SW 1271 (cell line): ENCODE results near the gene COPA.
"Not testable (repeated sequence)": the region's sequence is repeated elsewhere in the genome, so short reads cannot be mapped to it uniquely, and the experiment has no call there.

Experiments
- DNase-seq, 2 experiments: peaks; one replicate each; lab custom pipeline; 2025; lab: John Stamatoyannopoulos, UW

The COPA gene

DNA sequence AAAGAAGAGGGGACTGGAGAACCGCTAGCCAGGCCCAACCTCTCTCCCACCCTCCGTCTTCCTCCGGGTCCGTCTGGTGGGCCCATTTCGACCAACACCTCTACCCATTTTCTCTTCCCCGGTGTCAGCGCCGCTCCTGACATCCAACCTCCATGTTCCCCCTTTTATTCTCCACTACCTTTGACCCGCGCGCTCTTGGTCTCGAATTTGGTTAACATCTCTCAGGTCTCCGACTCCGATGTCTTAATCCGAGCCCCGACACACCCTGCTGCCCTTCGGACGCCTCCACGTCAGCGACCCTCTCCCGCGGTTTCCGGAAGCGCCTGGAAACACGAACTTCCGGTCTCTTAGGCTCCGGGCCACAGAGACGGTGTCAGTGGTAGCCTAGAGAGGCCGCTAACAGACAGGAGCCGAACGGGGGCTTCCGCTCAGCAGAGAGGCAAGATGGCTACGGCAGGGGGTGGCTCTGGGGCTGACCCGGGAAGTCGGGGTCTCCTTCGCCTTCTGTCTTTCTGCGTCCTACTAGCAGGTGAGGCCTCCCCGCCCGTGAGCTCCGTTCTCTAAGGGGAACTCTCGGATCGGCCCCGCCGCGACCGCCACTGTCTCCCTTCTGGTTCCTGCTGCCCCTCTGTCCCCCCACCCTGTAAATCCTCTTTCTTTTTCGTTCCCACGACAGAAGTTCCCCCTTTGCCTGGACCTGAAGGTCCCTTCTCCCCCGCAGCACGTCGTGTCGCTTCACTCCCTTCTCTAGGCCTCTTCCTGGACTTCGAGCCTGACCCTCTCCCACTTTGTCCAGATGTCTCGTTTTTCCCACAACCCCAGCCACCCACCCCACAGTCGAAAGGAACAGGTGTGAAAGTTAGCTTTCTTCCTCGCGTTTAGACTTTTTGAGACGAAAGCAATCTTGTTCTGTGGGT lies at the start of gene COPA, which contains the start of gene NCSTN:
COPA (minus strand) TSS at position 298 of the 917 bp plus-strand sequence; CDS start at position 218, 80 bp downstream.
NCSTN (plus strand) TSS at position 431 of the 917 bp plus-strand sequence; CDS start at position 445, 14 bp downstream.
- peak; percentile 72 to 82 for DNase-seq

DNA sequence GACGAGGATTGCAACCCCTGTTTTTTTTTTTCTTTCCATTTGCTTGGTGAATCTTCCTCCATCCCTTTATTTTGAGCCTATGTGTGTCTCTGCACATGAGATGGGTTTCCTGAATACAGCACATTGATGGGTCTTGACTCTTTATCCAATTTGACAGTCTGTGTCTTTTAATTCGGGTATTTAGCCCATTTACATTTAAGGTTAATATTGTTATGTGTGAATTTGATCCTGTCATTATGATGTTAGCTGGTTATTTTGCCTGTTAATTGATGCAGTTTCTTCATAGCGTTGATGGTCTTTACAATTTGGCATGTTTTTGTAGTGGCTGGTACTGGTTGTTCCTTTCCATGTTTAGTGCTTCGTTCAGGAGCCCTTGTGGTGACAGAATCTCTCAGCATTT lies 45.4 kb upstream of the COPA start:
- DNase-seq = not testable (repeated sequence)

DNA sequence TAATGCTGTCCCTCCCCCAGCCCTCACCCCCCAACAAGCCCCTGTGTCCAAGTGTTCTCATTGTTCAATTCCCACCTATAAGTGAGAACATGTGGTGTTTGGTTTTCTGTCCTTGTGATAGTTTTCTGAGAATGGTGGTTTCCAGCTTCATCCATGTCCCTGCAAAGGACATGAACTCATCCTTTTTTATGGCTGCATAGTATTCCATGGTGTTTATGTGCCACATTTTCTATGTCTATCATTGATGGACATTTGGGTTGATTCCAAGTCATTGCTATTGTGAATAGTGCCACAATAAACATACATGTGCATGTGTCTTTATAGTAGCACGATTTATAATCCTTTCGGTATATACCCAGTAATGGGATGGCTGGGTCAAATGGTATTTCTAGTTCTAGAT lies 41.8 kb upstream of the COPA start:
- DNase-seq = not testable (repeated sequence)

DNA sequence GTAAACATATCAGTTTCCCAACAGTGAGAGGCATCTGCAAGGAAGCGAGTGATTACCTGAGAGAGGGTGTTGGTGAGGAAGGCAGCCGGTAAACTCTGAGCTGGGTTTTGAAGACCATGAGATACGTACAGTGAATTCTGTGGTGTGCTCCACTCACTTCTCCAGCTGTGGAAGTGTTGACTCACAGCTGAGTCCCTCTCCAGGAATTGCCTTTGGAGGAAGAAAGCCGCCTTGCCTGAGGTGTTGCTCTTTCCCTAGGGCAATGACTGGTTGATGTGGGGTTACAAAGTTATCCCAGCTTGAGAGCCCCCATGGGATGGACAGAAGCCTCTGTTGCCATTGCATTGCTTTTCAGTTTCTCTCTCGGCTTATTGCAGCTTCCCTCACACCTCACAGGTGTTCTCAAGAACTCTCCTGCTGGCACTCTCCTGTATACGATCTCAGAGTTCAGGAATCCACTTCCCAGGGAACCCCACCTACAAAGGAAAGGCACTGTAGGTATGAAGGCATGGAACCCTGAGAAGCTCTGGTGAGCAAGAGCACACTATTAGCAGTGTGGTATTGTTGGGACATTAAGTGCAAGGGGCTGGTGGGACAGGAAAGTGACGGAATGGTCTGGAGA lies 34.6 kb upstream of the COPA start:
- no peak for DNase-seq

DNA sequence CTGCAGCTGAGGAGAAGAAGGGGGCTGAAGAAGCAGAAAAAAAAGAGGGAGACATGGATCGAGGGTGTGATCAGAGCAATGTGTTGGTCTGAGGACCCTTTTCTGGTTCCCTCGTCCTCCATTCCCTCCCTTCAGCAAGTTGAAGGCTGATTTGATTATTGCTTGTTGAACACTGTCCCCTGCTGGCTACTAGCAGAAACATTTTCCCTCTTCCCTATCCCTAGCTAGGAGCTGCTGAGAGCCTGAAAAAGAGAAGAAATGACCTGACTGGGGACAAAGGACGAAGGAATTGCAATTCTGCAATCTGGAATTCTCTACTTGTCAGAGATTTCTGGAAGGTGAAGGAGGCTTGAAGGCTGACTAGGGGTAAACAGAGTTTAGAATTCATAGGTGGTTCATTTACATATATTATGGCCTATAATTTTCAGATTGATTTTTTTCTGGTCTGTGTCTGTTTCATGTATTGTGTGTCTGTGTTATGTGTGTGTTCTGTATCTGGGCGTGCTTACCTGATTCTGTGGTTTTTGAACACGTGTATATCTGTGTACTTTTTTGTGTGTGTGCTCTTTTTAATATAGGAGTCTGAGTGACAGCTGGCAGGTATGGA lies 33.6 kb upstream of the COPA start:
- DNase-seq = peak in 1 of 2 experiments; percentile 29

DNA sequence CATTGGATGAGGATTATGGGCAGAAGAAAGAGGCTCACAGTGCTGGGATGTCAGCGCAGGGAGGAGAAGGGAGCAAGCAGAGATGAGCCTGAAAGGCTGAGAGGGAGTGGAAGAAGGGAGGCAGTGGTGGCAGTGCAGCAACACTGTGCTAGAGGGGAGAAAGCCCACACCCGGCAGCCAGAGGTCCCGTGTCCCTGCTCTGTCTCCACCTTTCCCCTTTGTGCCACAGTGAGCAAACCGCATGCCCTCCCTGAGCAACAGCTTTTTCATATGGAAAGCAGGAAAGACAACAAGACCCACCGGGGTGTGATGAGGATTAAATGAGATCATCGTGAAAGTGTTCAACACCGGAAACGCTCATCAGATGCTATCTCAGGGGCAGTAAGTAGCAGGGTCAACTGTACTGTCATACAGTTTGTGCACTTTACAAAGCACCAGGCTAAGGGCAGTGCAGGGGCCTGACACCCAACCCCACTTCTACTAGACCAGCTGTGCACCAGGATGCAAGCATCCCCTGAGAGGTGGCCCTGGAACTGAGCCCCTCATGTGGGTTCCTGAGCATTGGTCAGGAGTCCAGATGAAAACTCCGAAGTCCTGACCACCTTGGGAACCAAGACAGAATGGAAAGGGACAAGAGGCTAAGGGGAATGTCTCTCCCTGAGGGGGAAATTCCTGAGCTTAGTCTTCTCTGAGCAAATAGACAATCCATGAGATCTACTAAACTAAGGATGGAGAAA lies 32.9 kb upstream of the COPA start:
- DNase-seq = no peak

DNA sequence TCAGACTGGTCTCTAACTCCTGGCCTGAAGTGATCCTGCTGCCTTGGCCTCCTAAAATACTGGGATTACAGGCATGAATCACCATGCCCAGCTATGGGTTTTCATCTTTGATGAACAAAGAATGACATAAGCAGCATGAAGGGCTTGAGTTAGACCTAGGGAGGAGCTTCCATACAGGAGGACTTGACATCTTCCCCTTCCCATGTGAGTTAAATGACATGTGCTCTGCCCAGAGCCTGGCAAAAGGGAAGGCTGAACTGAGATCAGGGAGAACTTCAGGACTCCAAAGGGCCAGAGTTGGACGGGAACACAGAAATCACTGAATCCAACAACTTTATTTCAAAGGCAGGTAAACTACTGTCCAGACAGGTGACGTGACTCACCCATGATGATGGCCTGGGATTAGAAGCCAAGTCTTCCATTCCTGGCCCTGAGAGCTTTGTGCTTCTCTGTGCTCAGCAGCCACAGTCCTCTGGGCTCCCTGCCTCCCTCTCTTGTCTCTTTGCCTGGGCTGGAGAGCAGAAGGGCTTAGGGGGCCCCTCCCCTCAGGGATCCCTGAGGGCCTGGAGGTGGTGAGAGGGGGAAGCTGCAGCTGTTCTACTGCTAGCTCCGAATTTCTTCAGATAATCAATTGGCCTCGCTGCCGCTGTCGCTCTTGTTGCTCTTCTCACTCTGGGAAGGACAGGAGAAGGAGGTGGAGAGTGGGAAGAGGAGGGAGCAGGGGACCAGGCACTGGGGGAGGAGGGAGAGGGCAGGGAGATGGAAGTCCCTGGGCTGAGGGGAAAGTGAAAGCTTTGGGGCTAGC lies 31.5 kb upstream of the COPA start:
- DNase-seq = no peak

DNA sequence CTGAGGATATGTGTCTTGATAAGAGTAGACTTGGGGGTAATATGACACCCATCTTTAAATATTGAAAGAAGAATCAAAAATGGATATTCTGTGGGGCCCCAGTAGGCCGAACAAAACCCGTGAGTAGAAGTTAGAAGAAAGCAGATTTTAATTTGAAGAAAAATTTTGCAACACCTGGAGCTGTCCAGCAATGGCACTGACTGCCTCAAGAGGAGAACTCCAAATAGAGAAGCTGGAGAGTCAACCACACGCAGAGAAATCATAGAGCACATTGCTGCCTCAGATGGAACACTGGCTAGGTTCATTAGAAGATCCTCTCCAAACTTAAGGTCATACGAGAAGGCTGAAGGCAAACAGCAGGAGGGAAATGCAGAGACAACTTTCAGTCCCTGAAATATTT lies 30.6 kb upstream of the COPA start:
- no peak for DNase-seq

DNA sequence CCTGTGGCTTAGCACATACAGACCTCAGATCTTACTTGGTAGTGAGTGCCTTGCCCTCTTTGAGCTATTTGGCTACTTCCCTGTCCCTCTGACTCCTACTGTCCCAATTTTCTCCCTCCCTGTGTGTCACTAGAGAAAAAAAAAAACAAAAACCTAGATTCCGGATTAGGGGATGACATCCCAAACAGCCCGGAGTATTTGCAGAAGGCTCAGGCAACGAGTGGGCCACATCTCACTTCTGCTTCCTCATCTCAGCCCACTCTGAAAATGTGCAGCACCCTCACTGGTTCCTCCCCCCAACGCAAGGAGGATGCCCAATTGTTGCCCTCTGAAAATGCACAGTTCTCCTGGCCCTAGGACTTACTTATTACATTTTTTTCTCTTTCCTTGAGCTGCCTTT lies 28.7 kb upstream of the COPA start:
- no peak for DNase-seq

DNA sequence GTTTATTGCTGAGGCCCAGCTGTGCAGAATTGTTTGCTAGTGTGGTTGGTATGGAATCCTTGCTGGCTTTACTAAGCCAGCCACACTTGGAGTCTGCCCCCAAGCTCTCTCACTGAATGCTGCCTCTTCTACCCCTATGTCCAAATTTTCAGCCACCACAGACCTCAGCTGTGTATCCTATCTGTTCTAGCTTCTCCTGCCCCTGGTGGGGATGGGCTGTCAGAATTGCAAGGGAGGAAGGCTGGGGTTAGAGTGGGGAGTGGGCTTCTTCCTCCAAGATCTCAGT lies 28.2 kb upstream of the COPA start:
- no peak for DNase-seq

DNA sequence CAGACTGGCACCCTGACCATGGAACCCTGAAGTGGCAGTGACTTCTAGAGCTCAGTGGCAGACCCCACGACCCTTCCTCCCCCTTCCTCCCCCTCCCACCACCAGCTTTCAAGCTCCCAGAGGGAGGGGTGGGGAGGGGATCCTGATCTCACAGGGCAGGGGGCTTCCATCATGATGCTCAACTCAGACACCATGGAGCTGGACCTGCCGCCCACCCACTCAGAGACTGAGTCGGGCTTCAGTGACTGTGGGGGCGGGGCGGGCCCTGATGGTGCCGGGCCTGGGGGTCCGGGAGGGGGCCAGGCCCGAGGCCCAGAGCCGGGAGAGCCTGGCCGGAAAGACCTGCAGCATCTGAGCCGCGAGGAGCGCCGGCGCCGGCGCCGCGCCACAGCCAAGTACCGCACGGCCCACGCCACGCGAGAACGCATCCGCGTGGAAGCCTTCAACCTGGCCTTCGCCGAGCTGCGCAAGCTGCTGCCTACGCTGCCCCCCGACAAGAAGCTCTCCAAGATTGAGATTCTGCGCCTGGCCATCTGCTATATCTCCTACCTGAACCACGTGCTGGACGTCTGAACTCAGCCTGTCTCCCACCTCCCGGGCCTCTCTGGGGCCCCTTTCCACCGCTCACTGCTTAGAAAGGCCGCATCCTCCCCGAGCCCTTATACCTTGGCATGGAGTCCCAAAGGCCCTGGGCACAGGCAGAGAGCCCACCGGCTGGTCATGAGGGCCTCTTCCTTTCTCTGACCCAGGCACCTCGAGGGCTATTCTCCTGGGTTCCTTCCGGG lies 27.7 kb upstream of the COPA start:
- no peak for DNase-seq

DNA sequence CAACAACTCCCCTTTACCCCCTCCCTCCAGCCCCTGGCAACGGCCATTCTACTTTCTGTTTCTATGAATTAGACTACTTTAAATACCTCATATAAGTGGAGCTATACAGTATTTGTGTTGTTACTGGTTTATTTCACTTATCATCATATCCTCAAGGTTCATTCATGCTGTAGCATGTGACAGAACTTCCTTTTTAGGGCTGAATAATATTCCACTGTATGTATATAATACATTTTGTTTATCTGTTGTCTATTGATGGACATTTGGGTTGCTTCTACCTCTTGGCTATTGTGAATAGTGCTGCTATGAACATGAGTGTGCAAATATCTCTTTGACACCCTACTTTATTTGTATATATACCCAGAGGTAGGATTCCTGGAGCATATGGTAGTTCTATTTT lies 26.0 kb upstream of the COPA start:
- no peak for DNase-seq

DNA sequence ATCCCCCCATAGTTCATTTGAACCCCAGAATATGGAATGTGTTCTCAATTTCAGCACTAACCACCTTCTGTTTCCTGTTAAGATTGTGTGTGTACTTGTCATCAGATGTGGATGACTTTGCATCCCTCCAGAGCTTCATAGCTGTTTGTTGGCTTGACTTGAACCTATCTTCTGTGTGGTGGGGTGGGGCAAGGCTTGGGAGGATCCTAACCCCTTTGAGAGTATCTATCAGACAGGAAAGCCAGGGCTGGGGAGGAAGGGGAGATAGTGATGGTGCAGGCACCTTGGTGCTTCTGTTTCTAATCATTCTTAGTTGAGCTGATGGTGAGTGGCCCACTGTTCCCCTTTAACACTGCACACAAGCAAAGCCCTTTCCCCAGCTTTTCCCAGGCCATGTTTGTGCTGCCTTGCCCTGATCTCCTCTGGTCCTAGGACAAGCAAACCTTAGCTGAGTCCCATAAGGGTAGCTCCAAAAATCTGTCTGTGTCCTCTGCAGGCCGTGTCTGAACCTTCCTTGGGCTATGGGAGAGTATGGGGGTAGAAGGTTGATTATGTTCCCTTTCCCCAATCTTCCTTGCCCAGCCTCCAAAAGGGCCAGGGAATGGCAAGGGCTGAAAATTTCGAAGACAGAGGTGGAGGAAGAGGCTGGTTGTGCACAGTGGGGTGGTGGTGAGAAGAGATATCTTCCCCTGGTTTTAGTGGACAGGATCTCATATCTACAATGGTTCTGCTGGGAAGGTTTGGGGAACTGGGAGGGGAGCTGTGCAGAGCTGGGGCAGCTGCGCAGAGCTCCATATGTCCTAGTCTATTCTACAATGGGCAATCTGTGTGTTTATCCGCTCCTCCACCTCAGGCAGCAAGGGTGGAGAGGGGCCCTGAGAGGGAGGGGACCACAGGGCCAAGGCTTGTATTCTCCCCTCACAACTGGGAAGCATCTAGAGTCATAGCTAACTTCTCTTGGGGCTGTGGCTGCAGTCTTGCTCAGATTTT lies 25.2 kb upstream of the COPA start:
- DNase-seq = no peak

DNA sequence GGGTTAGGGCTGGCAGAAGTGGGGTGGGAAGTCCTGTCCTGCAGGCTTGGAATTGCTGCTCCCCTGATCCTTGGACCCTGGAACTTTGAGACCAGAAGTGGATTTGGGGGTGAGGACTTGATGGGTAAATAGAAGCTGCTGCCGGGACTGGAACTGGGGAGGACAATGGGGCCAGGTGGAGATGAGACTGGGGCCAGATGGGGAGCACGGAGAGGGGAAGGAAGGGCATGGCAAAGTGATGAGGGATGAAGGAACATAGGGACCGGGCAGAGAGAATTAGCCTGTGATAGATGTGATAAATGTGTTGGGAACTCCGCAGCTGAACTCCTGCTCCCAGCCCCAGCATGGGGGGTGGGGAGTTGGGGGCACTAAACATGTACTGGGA lies 24.5 kb upstream of the COPA start:
- no peak for DNase-seq

DNA sequence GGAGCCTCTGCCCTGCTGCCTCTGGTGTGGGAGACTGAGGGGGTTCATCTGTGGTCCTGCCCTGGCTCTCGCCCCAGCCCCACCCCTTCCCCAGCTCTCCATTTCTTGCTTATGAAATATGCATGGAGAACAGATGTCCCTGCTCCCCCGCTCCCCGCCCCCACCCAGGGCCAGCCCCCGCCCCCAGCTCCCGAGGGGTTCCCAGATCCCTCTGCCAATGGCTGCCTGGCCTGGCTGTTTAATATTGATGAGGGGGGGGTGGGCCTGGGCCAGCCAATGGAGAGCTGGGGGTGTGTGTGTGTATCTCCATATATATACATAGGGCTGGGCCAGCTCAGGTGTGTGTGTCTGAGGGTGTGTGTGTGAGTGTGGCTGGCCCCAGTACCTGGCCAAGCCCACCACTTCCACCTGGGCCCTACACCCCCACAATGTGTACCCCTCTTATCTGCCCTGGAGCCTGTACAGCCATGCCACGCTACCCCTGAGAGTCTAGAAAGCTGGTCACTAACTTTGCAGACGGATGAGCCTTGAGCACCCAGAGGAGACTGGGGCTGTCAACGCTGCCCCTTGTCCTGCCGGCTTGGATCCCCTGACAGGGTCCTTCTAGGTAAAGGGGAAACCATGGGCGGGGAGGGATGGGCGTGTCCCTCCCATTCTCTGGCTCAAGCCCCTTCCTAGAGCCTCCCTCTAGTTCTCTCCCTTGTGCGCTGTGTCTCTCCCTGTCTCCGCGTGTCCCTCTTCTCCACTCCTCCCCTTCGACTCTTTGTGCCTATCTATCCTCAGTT lies 23.9 kb upstream of the COPA start, which contains the start of gene NHLH1:
NHLH1 (plus strand) TSS at position 341 of the 785 bp plus-strand sequence. CDS start 3,661 bp downstream, outside the sequence.
- DNase-seq = no peak

DNA sequence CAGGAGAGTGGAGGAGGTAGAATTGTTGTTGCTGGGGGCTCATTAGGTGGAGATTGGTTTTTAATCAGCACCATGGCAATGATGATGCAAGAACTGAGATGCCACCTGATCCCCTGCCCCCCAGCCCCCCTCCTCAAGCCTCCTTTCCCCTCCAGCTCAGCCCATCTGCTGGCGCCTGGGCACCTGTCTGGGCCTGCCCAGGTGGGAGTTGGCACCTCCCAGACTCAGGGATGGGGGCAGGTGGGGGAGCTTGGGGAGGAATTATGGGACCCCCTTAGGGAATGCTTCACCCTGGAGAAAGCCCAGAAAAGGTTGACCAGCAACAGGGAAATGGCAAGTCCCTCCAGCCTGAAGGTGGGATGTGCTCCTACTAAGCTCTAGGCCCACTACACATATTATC lies 22.3 kb upstream of the COPA start:
- no peak for DNase-seq

DNA sequence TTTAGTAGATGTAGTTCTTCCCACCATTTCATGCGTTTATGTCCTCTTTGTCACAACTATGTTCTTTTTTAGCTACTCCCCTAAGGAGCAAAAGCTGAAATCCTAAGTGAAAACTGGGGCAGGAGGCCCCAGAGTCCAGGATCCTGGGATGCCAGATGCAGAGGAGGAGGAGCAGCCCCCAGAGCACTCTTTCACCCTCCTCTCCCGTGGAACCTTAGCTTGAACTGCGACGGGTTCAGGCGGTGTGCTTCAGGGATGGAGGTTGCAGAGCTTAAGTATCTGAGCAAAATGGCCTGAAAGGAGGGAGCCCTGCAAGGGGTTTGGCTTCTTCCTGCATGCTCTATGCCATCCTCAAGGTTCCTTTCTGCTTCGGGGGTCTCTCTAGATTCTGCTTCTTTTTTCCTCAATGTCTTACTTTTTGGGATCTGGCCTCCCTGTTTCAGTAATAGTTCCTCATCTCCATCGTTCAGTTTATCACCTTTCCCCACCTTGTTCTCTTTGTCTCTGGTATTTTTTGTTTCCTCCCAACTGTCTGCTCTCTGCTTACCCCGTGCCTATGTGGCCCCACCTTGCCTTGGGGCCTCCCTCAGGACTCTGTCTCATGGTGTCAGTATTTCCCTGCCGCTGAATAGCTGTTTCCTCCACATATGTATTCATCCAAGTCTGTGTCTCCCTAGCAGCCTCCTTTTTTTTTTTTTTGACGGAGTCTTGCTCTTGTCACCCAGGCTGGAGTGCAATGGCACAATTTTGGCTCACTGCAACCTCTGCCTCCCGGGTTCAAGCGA lies 21.1 kb upstream of the COPA start:
- no peak for DNase-seq

DNA sequence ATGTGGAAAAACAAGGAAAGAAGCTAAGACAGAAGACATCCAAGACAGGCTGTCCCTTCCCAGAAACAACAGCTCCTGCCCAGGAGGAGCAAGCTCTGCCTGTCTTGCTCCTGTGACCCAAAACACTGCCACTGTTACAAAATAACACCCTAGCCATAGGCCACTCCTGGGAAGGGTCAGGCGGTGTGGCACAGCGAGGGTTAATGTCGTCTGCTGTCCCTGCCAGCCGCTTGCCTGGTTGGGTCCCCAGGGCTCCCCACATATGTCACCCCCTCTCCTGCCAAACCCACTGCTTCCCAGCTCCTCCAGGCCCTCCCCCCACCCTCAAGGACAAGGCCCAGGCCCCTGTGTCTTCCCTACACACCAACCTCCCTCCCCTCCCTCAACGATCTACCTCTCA lies 20.0 kb upstream of the COPA start:
- no peak for DNase-seq
